CD4-positive, alpha-beta T cell treated with Interferon gamma for 1 hour (primary cell): Measurements from ENCODE around the gene C16orf89.
A peak's percentile ranks its signal among the peaks of the same experiment; 100 is the strongest.
"Not testable (repeated sequence)": the region's sequence is repeated elsewhere in the genome, so short reads cannot be mapped to it uniquely, and the experiment has no call there.

Experiments used
- DNase-seq: peaks from one replicate; pipeline ENCODE4 v3.0.0-alpha.2; 2020

C16orf89 gene, protein sequence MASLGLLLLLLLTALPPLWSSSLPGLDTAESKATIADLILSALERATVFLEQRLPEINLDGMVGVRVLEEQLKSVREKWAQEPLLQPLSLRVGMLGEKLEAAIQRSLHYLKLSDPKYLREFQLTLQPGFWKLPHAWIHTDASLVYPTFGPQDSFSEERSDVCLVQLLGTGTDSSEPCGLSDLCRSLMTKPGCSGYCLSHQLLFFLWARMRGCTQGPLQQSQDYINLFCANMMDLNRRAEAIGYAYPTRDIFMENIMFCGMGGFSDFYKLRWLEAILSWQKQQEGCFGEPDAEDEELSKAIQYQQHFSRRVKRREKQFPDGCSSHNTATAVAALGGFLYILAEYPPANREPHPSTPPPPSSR

GRCh38 chr16:5065813-5066212, at the start of gene C16orf89:
Gene C16orf89, minus strand, starts transcription at chr16:5065956. Its CDS starts 48 bp downstream, at chr16:5065908.
- DNase-seq = no peak

GRCh38 chr16:5110933-5111332, 45.2 kb upstream of the C16orf89 start:
- not testable (repeated sequence) for DNase-seq

- no peak for DNase-seq
These were observed 42.9 kb upstream of the C16orf89 start for GRCh38 chr16:5108505-5109158.

DNA sequence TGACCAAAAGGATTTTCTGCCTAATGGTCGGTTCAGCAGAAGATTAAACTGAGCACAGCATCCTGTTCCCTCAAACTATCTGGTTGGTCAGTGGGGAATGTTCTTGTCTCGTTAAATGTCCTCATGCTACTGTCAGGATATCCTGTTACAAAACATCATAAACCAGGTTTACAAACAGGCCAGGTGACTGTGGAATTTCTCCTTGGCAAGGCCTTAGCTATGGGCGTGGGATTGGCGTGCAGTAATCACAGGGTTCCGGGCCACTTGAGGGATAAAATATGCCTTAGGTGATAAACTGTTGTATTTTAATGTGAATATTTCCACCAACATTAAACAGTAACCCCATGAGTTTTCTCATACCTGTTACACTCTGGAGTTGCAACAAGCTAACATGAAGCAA, 39.3 kb upstream of the C16orf89 start:
- not testable (repeated sequence) for DNase-seq

GRCh38 chr16:5103296-5104032, 37.7 kb upstream of the C16orf89 start:
- not testable (repeated sequence) for DNase-seq

DNA sequence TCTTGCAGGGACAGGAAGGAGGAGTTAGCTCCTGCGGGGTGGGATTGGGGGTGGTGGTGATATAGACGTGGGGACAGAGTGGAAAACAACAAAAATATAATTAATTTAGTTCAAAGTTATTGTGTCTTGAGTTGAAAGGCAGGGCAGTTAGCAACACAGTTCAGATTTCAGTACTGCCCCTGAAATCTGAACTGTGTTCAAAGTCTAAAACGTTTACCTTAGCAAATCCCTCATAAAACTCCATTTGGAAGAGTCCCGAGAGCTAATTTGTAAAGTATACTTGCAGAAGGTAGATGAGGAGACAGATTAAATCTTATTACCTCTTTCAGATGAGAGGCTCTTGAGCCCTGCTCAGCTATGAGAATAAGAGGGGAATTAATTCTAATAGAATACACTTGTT, 33.4 kb upstream of the C16orf89 start:
- not testable (repeated sequence) for DNase-seq

DNA sequence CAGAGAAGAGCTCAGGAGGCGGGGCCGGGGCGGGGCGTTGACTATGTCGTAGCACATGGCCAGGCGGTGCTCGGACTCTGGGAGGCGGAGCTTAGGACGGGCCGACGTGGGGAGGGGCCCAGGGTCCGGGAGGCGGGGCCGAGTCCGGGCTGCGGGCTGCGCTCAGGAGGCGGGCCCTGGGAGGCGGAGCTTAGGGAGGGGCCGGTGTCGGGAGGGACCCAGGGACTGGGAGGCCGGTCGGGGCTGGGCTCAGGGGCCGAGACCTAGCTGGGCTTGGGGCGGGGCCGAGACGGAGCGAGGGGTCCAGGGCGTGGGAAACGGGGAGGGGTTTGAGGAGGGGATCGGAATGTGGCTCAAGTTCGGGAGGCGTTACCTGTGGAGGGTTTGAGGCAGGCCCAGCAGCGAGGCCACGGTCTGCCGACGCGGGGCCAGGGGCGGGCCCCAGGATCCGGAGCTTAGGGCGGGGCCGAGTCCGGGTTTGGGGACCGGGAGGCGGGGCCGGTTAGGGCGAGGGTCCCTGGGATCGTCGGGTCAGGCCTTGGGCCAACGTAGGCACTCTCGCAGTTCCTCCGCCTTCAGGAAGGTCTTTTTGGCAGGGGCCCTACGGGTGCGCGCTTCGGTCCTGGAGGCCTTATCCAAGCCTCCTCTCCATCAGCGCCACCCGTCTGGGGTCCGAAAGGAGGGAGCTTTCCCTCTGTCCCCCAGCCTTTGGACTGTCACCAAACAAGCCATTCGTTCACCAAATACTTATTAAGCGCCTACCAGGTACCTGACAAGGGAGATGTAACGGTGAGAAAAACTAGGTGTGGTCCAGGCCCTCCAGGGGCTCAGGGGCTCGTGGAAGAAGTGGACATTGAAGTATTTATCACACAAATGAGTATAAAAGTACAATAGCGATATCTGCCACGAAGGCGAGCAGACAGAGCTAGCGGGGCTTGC, 32.7 kb upstream of the C16orf89 start:
- DNase-seq = peak; percentile 98

GRCh38 chr16:5097470-5098220, 31.9 kb upstream of the C16orf89 start, which contains the start of gene EEF2KMT:
Gene EEF2KMT, minus strand, starts transcription at chr16:5097795. Its CDS starts 56 bp downstream, at chr16:5097739.
- not testable (repeated sequence) for DNase-seq

DNA sequence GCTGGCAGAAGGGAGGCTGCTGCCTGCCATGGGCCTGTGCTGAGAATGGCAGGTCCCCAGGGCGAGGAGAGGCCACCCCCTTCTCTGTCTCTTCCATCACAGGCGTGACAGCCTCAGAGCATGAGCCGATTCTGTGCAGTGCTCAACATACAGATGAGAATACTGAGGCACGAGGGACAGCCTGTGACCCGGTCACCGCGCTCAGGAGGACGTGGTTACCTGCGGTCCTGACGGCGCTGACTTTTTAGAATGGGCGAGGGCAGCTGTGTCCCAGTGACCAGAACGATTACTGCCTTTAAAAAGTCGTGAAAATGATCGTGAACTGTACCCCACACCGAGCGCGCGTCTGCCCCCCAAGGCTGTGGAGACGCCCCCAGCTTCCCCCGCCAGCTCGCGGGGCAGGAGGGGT, 31.3 kb upstream of the C16orf89 start:
- peak; percentile 15 for DNase-seq

GRCh38 chr16:5096437-5097060, 30.8 kb upstream of the C16orf89 start:
- DNase-seq = not testable (repeated sequence)

DNA sequence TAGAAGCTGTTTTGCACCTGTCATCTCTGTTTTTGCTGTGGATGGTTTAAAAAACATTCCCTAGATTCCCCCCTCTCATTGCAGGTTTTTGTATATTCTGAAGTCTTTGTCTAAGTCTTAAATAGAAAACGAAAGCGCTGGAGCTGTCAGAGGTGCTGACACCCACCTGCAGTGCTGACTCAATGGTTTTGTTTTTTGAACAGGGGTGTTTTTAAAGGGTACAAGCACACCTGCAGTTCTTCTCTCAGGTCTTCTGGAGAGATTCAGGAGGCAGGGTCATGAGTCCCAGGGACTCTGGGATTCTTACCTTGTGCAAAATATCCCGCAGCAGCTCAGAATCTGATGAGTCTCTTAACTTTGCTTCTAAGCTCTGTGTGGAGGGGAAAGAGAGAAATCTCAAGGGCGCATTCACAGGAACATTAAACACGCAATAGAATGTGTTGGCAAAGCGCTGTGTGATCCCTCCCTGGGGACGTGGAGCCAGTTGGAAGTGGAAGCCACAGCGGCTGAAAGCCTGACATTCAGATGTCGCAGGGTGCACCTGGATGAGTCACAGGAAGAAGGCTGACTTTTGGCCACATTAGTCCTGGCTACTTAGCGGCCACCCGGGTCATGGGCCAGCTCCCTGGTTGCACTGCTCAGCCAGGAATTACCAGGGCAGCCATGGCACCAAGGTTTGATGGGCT, 29.5 kb upstream of the C16orf89 start:
- DNase-seq = not testable (repeated sequence)

GRCh38 chr16:5093746-5094145, 28.0 kb upstream of the C16orf89 start:
- not testable (repeated sequence) for DNase-seq

GRCh38 chr16:5093081-5093480, 27.3 kb upstream of the C16orf89 start:
- DNase-seq = not testable (repeated sequence)

DNA sequence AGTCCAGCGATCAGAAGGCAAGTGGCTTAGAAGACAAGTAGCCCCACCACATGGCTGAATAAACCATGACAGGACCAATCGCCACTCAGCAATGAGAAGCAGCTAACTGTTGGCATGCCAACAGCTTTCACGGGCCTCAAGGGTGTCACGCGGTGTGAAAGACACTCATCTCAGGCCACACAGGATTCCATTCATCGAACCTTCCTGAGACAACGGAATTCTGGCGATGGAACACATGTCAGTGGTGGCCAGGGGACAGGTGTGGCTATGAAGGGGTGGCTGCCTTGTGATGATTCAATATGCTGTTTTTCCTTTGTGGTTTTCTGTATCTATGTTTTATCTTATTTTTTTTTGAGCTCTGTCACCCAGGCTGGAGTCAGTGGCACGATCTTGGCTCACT, 24.8 kb upstream of the C16orf89 start:
- not testable (repeated sequence) for DNase-seq

DNA sequence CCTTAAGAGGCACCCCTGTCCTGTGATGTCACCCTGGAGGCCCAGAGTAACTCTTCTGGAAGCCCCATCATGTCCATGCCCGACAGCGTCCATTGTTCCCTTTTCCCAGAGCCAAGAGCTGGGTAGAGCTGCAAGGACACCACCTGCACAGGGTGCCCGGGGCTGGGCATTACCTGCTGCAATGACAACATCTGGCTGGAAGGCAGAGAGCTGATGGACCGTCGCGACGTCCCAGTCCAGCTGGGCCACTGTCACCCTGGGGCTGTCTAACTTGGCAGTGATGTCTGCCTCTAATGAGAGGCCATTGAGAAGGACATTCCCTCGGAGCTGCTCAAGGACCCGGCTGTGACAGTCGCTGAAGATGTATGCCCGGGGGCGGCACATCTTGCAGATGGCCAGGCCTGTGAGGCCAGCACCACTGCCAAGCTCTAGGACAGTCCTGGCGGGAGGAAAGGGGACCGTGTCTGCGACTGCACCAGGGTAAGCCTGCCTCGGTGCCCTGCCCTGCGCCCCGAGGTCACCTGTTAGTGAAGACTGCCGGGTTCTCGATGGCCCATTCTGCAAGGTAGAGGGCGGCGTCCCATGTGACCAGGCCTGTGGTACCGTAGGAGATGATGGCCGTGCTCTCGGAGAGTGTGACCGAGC, 24.3 kb upstream of the C16orf89 start:
- not testable (repeated sequence) for DNase-seq

- DNase-seq = not testable (repeated sequence)
These were observed 23.2 kb upstream of the C16orf89 start for GRCh38 chr16:5088936-5089335.

DNA sequence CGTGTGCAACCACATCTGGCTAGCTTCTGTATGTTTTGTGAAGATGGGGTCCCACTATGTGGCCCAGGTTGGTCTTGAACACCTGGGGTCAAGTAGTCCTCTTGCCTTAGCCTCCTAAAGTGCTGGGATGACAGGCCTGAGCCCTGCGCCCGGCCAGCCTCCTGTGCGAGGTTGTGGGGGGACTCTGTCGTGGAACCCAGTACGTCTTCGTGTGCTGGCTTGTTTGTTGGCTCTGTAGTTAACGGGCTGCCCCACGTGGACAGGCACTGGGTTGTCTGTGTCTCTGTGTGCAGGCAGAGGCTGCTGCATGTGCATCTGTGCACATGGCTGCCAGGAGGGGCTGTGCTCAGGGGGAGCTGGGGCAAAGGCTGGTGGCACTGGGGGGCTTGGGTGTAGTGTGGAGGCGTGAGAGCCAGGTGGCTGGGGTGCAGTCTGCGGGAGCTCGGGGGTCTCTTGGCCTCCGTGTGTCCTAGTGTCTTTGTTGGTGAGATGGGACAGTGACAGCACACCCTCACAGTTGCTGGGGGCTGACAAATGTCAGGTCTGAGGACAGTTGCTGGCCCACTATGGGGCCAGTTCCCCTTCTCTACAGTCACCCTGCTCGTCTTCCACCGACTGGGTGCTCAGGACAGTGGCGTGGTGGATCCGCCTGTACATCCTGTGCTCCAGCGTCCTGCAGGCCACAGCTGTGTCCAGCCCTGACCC, 22.5 kb upstream of the C16orf89 start:
- DNase-seq = not testable (repeated sequence)

DNA sequence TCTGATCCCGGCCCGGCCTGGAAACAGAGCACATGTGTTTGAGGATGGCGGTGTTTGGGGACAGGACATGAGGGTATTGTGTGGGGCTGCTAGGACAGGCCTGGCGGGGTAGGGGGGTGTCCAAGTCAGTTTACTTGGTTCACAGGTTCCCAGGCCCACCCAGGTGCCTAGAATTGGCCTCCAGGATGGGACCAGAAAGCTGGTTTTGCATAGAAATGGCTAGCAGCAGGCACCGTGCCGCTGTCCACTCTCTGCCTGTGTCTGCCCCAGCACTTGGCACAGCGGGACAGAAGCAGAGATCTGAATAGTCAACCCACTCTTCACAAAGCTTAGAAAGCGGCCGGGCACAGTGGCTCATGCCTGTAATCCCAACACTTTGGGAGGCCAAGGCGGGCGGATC, 20.0 kb upstream of the C16orf89 start:
- DNase-seq = not testable (repeated sequence)

DNA sequence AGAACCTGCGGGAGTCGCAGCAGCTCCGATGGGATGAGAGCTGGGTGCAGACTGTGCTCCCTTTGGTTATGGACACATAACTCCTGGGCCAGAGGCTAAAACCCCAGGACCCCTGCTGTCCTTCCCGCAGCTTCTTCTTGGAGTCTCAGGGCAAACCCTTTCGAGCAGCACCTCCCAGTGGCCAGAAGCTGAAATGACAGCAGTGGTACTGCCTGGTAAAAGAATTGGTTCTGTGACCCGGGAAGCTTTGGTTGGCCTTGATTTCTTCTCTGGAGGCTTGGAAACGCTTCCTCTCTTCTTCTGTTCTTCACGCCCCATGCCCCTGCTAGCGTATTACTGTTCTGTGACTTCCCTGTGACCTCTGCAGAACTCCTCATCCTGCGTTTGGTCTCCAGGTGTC, 19.0 kb upstream of the C16orf89 start:
- DNase-seq = peak; percentile 30
